Measurements from ENCODE around the gene BTBD2. TPM values are rescaled to one million over a fixed set of nuclear protein-coding genes. Genes with fewer than 3 reads are reported as not detected.
A peak's percentile ranks its signal among the peaks of the same experiment; 100 is the strongest.

BTBD2 gene
- total RNA-seq, result 10 to 100 TPM; 61.3 to 66.3 TPM

DNA sequence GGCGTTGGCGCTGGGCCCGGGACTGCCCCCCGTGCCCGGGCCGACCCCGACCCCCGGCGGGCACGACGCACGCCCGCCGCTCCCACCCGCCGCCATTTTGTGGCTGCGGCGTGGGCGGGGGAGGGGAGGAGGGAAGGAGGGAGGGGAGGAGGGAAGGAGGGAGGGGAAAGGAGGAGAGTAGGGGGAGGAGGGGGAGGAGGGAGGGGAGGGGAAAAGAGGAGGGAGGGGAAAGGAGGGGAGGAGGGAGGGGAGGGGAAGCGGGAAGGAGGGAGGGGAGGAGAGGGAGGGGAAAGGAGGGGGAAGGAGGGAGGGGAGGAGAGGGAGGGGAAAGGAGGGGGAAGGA lies at the start of gene BTBD2:
BTBD2 (minus strand) TSS at position 107 of the 343 bp plus-strand sequence; CDS start at position 96, 11 bp downstream.
- POLR2A ChIA-PET, result no interaction called here
- CTCF ChIA-PET, result no interaction called here
- peaks cover 8% of the 10 kb centered on the region for H3K36me3 Mint-ChIP-seq (ENCODE audit: low read depth)
- DNase-seq, result peak; percentile 59
- no peaks in the 10 kb centered on the region for H3K9me3 Mint-ChIP-seq
- peaks cover 30% of the 10 kb centered on the region for H3K4me1 Mint-ChIP-seq
- peak within 1 kb of the TSS; percentile 75 for H3K4me3 Mint-ChIP-seq
- H3K27ac Mint-ChIP-seq, result peak within 1 kb of the TSS; percentile 57
- no peaks in the 10 kb centered on the region for H3K27me3 Mint-ChIP-seq

DNA sequence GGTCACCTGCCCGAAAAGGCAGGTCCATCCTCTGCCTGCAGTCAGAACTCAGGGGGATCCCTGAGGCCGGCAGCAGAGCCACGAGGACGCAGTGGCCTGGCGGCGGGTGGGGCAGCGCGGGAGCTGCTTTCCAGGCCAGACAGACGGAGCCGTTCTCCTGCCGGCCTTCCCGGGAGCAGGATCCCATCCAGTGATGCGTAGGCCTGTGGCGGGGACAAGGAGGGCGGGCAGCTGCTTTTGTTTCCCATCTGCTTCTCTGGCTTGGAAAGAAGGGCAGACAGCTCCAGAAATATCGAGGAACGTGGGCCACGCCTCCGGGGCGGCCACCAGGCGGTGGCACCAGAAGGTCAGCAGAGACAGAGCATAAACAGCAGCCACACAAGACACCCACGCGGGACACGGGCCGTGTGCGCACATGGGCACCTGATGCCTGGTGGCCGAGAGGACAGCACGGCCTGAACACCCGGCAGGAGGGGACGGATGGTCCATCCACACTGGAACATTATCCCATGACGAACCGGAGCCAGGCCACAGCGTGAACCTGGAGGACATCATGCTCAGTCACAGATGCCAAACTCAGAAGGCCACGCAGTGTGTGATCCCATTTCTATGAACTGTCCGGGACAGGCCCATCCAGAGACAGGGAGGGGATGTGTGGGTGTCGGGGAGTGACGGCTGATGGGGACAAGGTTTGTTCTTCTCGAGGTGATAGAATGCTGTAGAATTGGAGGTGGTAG lies 49.4 kb upstream of the BTBD2 start:
- Mint-ChIP-seq H3K27ac (no peak overlapping the region), H3K36me3 (ENCODE audit: low read depth) (peaks cover 16% of the 10 kb centered on the region), H3K9me3 (no peaks in the 10 kb centered on the region), H3K4me1 (peaks cover 24% of the 10 kb centered on the region), H3K27me3 (no peaks in the 10 kb centered on the region), H3K4me3 (no peak overlapping the region)
- POLR2A ChIA-PET, result no interaction called here
- DNase-seq, result no peak
- CTCF ChIA-PET, result interaction anchor here (0.6 kb wide), 1 partner anchor 18 kb away, joined by 3 read pairs; no protein-coding TSS in a partner anchor

DNA sequence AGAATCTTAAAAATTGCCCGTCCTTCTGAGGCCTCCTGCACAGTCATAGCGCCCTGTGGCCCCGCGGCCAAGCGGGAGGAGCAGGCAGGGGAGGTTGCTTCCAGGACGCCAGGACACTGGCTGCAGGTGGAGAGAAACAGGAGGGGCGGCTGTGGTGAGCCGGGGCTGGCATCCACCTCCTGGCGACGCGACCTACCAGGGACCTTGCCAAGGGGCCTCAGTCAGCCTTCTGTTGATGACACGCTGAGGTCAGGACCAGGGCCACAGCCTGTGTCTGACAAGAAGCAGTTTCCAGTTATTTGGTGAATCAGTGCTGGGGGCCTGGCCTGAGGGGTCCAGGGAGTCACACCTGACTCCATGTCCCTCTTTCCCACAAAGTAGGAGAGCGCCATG lies 48.9 kb upstream of the BTBD2 start:
- POLR2A ChIA-PET, result no interaction called here

DNA sequence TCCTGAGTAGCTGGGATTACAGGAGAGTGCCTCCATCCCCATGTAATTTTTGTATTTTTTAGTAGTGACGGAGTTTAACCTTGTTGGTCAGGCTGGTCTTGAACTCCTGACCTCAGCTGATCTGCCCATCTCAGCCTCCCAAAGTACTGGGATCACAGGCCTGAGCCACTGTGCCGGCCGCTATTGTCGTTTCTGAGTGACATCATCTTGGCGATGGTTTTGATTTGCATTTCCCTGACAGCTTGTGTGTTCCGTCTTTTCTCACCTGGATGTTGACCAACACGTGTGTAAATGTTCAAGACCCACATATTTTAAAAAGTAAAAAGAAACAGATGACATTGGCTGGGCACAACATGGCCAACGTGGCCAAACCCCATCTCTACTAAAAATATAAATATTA lies 48.3 kb upstream of the BTBD2 start:
- no peak for DNase-seq
- CTCF ChIA-PET, result interaction anchor here (1.0 to 1.3 kb wide), 4 partner anchors 10 to 22 kb away, joined by 3 to 6 read pairs (median 3); no protein-coding TSS in a partner anchor
- Mint-ChIP-seq H3K27me3 (no peaks in the 10 kb centered on the region), H3K4me3 (peak overlapping the region; percentile 34), H3K4me1 (peaks cover 25% of the 10 kb centered on the region), H3K9me3 (no peaks in the 10 kb centered on the region), H3K27ac (peak overlapping the region; percentile 62), H3K36me3 (ENCODE audit: low read depth) (peaks cover 6% of the 10 kb centered on the region)
- POLR2A ChIA-PET, result no interaction called here

More for the DNA sequence above, 48.9 kb upstream of the BTBD2 start:
- Mint-ChIP-seq H3K36me3 (ENCODE audit: low read depth) (peaks cover 10% of the 10 kb centered on the region), H3K9me3 (no peaks in the 10 kb centered on the region), H3K27me3 (no peaks in the 10 kb centered on the region), H3K4me3 (no peak overlapping the region), H3K4me1 (peaks cover 20% of the 10 kb centered on the region), H3K27ac (no peak overlapping the region)
- CTCF ChIA-PET, result interaction anchor here (0.6 to 1.3 kb wide), 2 partner anchors 12 to 19 kb away, joined by 3 to 6 read pairs; no protein-coding TSS in a partner anchor
- no peak for DNase-seq

DNA sequence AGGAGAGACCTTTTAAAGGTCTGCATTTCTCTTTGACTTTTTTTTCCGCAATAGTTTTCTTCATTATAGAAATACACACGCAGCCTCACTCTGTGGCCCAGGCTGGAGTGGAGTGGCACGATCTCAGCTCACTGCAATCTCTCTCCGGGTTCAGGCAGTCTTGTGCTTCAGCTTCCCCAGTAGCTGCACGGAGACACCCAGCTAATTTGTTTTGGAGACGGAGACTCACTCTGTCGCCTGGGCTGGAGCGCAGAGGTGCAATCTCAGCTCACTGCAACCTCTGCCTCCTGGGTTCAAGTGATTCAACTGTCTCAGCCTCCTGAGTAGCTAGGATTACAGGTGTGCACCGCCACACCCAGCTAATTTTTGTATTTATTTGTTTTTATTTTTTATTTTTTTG lies 47.3 kb upstream of the BTBD2 start:
- DNase-seq, result no peak
- ChIA-PET CTCF (interaction anchor here (1.1 kb wide), 2 partner anchors 15 to 23 kb away, joined by 3 read pairs; no protein-coding TSS in a partner anchor), POLR2A (no interaction called here)
- no peaks in the 10 kb centered on the region for H3K27me3 Mint-ChIP-seq
- H3K36me3 Mint-ChIP-seq (ENCODE audit: low read depth), result peaks cover 2% of the 10 kb centered on the region
- H3K9me3 Mint-ChIP-seq, result no peaks in the 10 kb centered on the region
- peak overlapping the region; percentile 93 for H3K27ac Mint-ChIP-seq
- peaks cover 33% of the 10 kb centered on the region for H3K4me1 Mint-ChIP-seq
- peak overlapping the region; percentile 92 for H3K4me3 Mint-ChIP-seq

DNA sequence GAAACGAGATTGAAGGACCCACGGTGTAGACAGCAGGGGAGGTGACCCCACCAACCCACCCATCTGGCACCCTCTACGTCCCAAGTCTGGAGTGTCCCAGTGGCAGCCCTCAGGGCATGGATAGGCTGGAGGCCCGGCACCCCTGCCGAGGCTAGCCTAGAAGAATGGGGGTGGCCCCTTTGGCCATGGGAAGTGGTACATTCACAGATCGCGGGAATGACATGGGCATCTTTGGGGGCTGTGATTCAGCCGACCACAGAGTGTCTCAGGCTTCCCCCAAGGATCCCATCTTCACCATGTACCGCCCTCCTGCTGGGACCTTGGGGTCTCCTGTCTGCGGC lies 46.8 kb upstream of the BTBD2 start:
- POLR2A ChIA-PET, result no interaction called here
- H3K27ac Mint-ChIP-seq, result peak overlapping the region; percentile 93
- no peak for DNase-seq
- CTCF ChIA-PET, result interaction anchor here (1.1 to 2.8 kb wide), 2 partner anchors 10 to 42 kb away, joined by 6 to 12 read pairs; no protein-coding TSS in a partner anchor
- H3K4me3 Mint-ChIP-seq, result peak overlapping the region; percentile 92
- no peaks in the 10 kb centered on the region for H3K27me3 Mint-ChIP-seq
- peaks cover 2% of the 10 kb centered on the region for H3K36me3 Mint-ChIP-seq (ENCODE audit: low read depth)
- H3K4me1 Mint-ChIP-seq, result peaks cover 36% of the 10 kb centered on the region
- no peaks in the 10 kb centered on the region for H3K9me3 Mint-ChIP-seq

DNA sequence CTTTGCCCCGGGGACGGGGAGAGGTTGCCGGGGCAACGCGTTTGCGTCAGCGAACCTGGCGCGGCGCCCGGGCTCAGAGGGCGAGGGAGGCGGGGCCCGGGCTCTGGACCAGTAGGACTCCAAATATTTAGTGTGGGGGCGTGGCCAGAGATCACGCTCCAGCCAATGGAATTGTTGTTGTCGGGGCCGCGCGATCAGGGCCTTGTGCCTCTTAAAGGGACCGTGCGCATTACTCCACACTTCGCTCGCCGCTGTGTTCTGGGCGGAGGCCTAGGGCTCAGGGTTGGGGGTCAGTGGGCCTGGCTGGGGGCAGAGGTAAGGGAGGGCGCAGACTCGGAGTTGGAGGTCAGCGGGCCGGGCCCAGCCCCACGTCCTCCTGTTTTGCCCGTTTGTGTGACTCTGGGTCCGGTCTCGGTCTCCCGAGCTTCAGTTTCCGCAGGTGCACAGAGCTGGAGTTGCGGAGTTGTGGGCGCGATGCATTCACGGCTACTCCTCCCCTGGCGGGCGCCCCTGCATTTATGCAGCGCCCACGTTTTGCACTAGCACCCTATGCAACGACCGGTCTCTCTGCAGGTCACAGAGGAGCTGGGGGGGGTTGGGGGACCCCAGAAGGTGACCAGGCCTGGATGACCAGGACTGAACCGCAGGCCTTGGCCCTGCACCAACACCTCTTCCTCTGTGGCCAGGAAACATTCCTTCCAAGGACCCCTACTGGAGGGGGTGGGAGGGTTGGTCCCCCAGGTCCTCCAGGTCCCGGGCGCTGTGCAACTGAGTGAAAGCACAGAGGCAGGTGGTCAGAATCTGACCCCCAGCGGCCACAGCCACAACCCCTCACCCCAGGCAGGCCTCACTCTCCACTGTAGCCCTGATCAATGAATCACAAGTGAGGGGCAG lies 46.2 kb upstream of the BTBD2 start:
- Mint-ChIP-seq H3K9me3 (no peaks in the 10 kb centered on the region), H3K4me3 (peak overlapping the region; percentile 92), H3K27me3 (no peaks in the 10 kb centered on the region), H3K36me3 (ENCODE audit: low read depth) (peaks cover 2% of the 10 kb centered on the region), H3K27ac (peak overlapping the region; percentile 93), H3K4me1 (peaks cover 43% of the 10 kb centered on the region)
- DNase-seq, result peak; percentile 100
- POLR2A ChIA-PET, result no interaction called here
- CTCF ChIA-PET, result interaction anchor here (0.6 to 2.8 kb wide), 4 partner anchors 10 to 844 kb away, joined by 3 to 12 read pairs (median 6); no protein-coding TSS in a partner anchor

DNA sequence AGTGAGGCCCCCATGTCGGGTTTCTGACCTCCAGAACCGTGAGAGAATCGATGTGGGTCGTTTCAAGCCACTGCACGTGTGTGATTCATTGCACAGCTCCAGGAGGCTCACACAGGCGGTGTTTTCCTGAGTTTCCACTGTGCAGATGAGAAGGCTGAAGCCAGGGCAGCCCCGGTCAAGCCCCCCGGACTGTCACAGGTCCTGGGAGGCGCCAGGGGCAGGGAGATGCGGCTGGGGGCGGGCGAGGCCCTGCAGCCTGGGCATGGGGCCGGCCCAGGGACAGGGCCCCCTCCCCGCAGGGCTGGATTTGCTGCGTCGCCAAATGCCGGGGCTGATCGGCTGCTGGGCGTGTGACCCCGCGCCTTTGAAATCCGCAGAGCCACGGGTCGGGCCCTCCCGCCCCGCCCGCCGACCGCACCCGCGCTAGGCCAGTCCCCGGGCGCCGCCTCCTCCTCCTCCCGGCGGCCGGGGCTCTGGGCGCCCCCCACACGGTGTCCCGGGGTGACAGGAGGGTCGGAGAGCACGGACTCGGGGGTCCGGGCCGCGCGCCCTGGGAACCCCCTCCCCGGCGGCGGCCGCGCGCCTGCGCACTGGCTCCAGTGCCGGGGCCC lies 45.5 kb upstream of the BTBD2 start:
- Mint-ChIP-seq H3K4me3 (peak overlapping the region; percentile 92), H3K27me3 (no peaks in the 10 kb centered on the region), H3K27ac (peak overlapping the region; percentile 95), H3K36me3 (ENCODE audit: low read depth) (peaks cover 2% of the 10 kb centered on the region), H3K4me1 (peaks cover 48% of the 10 kb centered on the region), H3K9me3 (no peaks in the 10 kb centered on the region)
- POLR2A ChIA-PET, result no interaction called here
- CTCF ChIA-PET, result interaction anchor here (0.6 to 2.8 kb wide), 4 partner anchors 9 to 844 kb away, joined by 3 to 12 read pairs (median 6); no protein-coding TSS in a partner anchor
- DNase-seq, result no peak

DNA sequence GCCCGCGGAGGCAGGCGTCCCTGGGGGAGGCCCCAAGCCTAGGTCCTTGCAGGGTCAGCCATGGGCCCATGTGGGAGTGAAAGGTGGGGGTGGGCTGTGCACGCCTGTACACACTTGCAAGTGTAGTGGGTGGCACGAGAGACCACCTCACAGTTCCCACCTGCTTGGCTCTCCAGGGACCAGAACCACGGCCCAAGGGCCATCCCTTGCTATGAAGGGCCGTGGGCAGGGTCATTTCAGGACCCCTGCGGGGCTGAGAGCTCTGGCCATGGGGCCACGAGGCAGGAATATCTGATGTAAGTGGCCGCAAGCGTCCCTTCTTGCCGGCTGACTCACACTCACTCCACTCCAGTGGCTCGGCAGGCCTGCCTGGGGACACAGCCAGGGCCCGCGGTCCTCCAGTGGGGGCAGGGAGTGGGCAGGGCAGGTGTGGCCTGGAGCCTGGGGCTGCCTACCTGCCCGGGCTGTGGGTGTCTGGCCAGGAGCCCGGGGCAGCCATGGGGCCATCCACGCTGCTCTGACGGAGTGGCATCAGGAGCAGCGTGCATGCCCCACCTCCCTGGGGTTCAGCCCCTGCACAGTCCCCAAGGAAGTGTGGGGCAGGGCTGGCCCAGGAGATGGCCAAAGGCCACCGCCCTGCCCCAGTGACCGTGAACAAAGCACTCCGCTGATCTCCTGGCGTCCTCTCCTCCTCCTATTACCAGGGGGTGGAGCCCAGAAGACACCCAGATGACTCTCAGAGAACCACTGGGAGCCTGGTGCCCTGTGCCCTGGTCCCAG lies 44.1 kb upstream of the BTBD2 start:
- no peak for DNase-seq
- no peaks in the 10 kb centered on the region for H3K9me3 Mint-ChIP-seq
- CTCF ChIA-PET, result interaction anchor here (0.6 to 2.8 kb wide), 3 partner anchors 8 to 127 kb away, joined by 3 to 12 read pairs (median 4); no protein-coding TSS in a partner anchor
- H3K27ac Mint-ChIP-seq, result peak overlapping the region; percentile 95
- peak overlapping the region; percentile 91 for H3K4me3 Mint-ChIP-seq
- POLR2A ChIA-PET, result no interaction called here
- H3K27me3 Mint-ChIP-seq, result no peaks in the 10 kb centered on the region
- peaks cover 60% of the 10 kb centered on the region for H3K4me1 Mint-ChIP-seq
- peaks cover 2% of the 10 kb centered on the region for H3K36me3 Mint-ChIP-seq (ENCODE audit: low read depth)

DNA sequence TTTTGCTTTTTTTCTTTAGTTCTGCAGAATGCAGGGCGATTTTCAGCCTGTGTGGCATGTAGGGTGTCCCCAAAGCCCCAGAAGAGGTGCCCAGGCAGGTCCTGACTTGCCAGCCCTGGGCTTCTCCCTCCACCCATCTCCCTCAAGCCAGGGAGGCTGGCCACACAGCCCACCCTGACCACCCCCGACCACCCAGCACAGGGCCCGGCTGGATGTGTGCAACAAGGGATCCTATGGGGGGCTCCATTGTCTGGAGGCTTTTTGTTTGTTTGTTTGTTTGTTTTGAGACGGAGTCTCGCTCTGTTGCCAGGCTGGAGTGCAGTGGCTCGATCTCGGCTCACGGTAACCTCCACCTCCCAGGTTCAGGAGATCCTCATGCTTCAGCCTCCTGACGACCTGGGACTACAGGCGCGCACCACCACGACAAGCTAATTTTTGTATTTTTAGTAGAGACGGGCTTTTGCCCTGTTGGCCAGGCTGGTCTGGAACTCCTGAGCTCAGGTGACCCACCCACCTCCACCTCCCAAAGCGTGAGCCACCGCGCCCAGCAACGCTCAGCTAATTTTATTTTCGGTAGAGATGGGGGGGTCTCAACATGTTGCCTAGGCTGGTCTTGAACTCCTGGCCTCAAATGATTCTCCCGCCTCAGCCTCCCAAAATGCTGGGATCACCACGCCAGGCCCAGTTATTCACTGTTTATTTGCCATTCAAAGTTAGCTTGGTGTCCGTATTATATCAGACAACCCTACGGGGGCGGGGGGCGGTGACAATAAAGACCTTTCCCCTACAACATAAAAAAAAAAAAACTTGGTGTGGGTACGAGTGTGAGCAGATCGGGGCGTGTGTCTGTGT lies 43.3 kb upstream of the BTBD2 start:
- POLR2A ChIA-PET, result no interaction called here

More for the DNA sequence above, 43.3 kb upstream of the BTBD2 start:
- CTCF ChIA-PET, result interaction anchor here (1.5 kb wide), 1 partner anchor 14 kb away, joined by 3 read pairs; no protein-coding TSS in a partner anchor
- H3K4me3 Mint-ChIP-seq, result peak overlapping the region; percentile 43
- no peaks in the 10 kb centered on the region for H3K9me3 Mint-ChIP-seq
- peaks cover 65% of the 10 kb centered on the region for H3K4me1 Mint-ChIP-seq
- H3K36me3 Mint-ChIP-seq (ENCODE audit: low read depth), result peaks cover 2% of the 10 kb centered on the region
- DNase-seq, result no peak
- peak overlapping the region; percentile 88 for H3K27ac Mint-ChIP-seq
- H3K27me3 Mint-ChIP-seq, result no peaks in the 10 kb centered on the region
